T-helper 1 cell treated with Interleukin-12 subunit alpha and Interleukin-12 subunit beta and Interleukin-4 antibody, amounts not matched to agents 30 μg/mL and 1 μg/mL, for 36 hours (primary cell): ENCODE measurements around the gene KIF1A.
"Not testable (repeated sequence)": the region's sequence is repeated elsewhere in the genome, so short reads cannot be mapped to it uniquely, and the experiment has no call there.

Experiments
- H3K27ac Mint-ChIP-seq: one replicate; pipeline ENCODE4 v1.8.0; 2021; ENCODE audit warnings: mild to moderate bottlenecking, mixed read lengths
- H3K27me3 Mint-ChIP-seq: one replicate; pipeline ENCODE4 v1.8.0; 2021; ENCODE audit warnings: low read depth, mixed read lengths
- H3K36me3 Mint-ChIP-seq: one replicate; pipeline ENCODE4 v1.8.0; 2021; ENCODE audit warnings: low read depth, mixed read lengths
- H3K4me1 Mint-ChIP-seq: one replicate; pipeline ENCODE4 v1.8.0; 2021; ENCODE audit warnings: low read depth, mixed read lengths
- H3K4me3 Mint-ChIP-seq: one replicate; pipeline ENCODE4 v1.8.0; 2021; ENCODE audit warnings: mild to moderate bottlenecking, moderate library complexity, mixed read lengths
- H3K9me3 Mint-ChIP-seq: one replicate; pipeline ENCODE4 v1.8.0; 2021; ENCODE audit warnings: mixed read lengths

The KIF1A gene

DNA sequence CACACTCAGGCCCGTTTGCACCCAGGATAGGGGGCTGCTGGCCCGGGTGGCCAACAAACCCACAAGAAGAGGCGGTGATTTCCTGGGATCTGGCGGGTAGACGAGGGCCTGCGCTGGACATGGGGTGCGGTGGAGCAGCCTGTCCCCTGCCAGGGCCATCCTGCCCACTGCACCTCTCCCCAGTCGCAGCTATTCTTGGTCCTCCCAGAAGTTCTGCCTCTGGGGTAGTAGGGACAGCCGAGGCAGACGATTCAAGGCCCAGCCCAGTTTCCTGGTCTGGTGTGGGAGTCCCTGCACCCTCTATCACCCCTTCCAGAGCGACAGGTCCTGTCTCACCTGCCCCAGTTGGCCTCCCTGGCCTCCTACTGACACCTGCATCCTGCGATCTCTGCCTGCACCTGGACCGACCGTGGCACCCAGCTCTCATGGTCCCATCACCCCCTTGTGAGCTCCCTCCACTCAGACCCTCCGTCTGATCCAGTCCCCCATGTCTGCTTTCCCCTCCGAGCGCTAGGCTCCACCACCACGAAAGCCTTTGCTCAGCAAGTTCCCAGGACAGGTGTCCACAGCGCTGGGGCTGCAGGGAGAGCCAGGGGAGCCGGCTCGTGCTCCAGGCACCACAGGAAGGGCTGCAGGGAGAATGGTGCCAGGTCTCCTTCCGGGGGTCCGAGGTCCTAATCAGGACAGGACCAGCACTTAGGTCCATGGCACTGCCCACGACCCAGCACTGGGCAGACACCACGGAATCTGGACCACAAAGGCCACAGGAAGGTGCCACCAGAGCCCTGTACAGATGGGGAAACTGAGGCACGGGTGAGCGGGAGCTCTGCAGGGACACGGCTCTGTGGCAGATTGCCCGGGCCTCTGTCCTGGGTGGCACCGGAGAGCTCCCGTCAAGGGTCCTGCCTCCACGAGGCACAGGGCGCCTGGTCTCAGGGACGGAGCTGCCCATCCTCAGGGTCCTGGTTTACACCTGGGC is 127.1 kb downstream of the KIF1A start:
- H3K9me3 Mint-ChIP-seq, H3K27me3 Mint-ChIP-seq, H3K4me1 Mint-ChIP-seq, H3K36me3 Mint-ChIP-seq, H3K4me3 Mint-ChIP-seq, H3K27ac Mint-ChIP-seq: not testable (repeated sequence)

DNA sequence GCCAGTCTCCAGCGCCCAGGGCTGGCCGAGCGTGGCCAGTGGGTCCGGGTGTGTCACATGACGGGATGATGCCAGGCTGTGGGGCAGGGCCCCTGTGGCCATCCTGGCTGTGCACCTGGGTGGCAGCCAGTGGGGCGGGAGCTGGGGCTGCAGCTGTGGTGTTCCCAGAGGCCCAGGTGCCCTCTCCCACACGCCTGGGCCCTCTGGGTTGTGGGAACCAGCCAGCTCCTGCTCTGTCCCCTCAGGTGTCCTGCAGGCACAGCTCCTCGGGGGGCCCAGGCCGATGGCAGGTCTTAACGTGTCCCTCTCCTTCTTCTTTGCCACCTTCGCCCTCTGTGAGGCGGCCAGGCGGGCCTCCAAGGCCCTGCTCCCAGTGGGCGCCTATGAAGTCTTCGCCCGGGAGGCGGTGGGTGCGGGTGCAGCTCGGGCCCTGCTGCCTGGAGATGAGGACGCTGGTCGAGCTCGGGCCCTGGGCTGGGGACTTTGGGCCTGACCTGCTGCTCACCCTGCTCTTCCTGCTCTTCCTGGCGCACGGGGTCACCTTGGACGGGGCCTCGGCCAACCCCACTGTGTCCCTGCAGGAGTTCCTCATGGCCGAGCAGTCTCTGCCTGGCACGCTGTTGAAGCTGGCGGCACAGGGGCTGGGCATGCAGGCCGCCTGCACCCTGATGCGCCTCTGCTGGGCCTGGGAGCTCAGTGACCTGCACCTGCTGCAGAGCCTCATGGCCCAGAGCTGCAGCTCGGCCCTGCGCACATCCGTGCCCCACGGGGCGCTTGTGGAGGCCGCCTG is 128.2 kb downstream of the KIF1A start, which contains the start of gene AQP12A:
AQP12A (plus strand) TSS at position 236 of the 790 bp plus-strand sequence; CDS start at position 284, 48 bp downstream.
- not testable (repeated sequence) for H3K36me3 Mint-ChIP-seq, H3K27ac Mint-ChIP-seq, H3K4me3 Mint-ChIP-seq, H3K4me1 Mint-ChIP-seq, H3K9me3 Mint-ChIP-seq, H3K27me3 Mint-ChIP-seq

DNA sequence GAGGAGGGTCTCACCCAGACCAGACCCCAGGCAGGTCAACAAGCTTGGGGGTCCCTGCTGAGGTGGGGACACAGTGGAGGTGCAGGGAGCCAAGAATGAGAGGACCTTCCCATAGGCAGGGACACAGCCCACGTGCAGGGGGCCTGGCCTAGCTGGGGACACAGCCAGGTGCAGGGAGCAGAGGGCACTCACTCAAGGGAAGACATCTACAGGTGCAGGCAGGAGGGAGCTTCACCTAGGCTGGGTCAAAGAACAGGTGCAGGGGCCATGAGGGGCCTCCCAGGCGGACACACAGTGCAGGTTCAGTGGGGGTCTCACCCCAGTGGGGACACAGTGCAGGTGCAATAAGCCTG is 129.0 kb downstream of the KIF1A start:
- H3K4me1 Mint-ChIP-seq, H3K4me3 Mint-ChIP-seq, H3K9me3 Mint-ChIP-seq, H3K27ac Mint-ChIP-seq, H3K36me3 Mint-ChIP-seq, H3K27me3 Mint-ChIP-seq: not testable (repeated sequence)

DNA sequence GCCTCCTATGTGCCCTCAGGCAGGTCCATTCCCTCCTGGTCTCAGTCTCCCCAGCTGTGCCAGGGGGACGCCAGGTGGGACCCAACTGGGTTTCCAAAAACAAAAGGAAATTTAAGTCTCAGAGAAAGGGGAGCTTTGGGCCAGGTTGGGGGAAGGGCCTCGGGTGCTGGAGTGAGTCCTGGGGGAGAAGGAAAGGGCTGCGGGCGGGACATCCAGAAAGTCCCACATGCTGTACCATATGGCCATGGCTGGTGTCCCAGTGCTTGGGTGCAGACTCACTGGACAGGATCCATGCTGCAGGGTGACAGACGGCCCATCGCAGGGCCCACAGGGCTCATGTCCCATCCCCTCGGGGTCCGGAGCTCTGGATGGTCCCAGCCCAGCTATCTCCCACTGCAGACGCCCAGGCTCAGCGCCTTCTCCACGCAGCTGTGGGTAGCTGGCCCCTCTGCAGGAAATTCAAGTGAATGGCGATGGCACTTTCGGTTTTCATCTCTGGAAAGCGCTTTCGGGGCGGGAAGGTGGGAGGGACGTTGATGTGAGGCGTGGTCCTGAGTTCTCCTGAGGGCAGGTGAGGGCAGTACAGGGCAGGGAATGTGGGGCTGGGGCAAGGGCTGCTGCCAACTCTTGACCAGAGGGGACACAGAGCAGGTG is 129.5 kb downstream of the KIF1A start:
- H3K4me3 Mint-ChIP-seq, H3K27me3 Mint-ChIP-seq, H3K27ac Mint-ChIP-seq: not testable (repeated sequence)

DNA sequence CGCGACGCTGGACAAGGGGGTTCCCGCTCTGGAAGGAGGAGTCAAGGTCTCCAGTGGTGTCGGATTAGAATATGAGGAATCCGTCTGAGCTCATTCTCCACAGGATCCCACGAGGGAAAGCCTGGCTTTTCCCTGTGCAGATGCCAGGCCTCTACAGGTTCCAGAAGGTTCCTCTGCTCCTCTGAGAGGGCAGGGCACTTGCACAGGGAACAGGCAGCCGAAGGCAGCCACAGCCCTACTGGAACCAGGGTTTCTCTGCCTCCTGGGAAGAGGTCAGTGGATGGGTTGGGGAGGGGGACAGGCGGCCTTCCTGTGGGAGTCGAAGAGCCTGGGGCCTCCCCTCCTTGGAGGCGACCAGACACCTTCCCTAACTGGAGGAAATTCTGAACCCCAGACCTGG is 130.0 kb downstream of the KIF1A start:
- Mint-ChIP-seq H3K4me1 (peaks cover 9% of the 10 kb centered on the region), H3K9me3 (no peaks in the 10 kb centered on the region), H3K4me3 (no peak overlapping the region), H3K27ac (no peak overlapping the region), H3K36me3 (no peaks in the 10 kb centered on the region), H3K27me3 (peaks cover 9% of the 10 kb centered on the region)

More for the DNA sequence above, 129.5 kb downstream of the KIF1A start:
- H3K4me1 Mint-ChIP-seq, H3K36me3 Mint-ChIP-seq, H3K9me3 Mint-ChIP-seq: not testable (repeated sequence)

DNA sequence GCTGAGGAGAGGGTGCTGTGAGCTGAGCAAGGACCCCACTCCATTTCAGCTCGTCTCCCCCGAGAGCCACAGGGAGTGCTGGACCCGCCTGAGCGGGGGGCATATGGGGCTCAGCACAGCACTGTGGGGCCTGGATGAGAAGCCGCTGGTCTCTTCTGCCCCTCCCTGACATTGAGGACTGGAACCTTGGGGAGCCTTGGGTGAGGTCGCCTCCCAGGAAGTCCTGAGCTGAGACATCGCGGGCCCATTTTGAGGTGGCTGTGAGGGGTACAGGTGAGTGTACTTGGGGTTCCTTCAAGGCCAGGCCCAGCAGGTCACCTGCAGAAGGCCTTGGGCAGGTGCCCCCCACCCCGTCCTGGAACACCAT is 131.5 kb downstream of the KIF1A start:
- no peaks in the 10 kb centered on the region for H3K9me3 Mint-ChIP-seq
- no peaks in the 10 kb centered on the region for H3K36me3 Mint-ChIP-seq

DNA sequence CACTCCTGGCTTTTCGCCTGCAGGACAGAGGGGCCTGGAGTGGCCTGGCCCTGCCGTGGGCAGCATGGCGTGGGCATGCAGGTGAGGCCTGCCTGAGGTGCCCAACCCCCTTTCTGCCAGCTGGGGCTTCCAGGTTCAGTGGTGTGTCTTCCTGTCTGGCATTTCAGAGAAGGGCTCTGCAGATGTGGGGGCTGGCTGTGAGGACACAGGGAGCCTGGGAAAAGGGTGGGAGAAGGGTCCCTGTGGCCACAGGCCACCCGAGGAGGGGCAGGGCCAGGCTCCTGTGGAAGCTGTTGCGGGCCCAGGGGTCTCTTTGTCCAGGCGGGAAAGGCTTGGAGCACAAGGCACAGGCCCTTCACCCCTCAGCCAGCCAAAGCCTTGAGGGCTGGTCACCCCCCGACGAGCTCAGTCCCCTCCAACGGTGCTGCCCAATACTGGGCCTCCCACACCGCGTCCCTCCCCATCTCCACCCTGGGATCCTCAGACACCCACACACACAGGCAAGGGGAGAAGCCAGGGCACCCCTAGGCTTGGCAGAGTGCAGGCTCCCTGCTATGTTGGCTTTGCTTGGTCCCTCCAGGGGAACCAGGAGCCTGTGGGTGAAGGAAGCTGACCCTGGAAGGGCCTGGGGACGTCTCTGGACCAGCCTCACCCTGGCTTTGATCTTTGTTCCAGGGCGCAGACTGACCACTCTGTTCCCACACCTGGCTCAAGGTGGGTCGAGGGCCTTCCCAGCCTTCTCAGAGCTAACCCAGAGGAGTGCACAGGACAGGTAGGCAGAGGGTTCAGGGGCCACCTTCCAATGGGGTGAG is 132.1 kb downstream of the KIF1A start:
- H3K27me3 Mint-ChIP-seq, result peaks cover 9% of the 10 kb centered on the region

More for the DNA sequence above, 131.5 kb downstream of the KIF1A start:
- H3K4me3 Mint-ChIP-seq, result no peak overlapping the region
- peaks cover 11% of the 10 kb centered on the region for H3K4me1 Mint-ChIP-seq
- no peak overlapping the region for H3K27ac Mint-ChIP-seq
- H3K27me3 Mint-ChIP-seq, result peaks cover 9% of the 10 kb centered on the region

DNA sequence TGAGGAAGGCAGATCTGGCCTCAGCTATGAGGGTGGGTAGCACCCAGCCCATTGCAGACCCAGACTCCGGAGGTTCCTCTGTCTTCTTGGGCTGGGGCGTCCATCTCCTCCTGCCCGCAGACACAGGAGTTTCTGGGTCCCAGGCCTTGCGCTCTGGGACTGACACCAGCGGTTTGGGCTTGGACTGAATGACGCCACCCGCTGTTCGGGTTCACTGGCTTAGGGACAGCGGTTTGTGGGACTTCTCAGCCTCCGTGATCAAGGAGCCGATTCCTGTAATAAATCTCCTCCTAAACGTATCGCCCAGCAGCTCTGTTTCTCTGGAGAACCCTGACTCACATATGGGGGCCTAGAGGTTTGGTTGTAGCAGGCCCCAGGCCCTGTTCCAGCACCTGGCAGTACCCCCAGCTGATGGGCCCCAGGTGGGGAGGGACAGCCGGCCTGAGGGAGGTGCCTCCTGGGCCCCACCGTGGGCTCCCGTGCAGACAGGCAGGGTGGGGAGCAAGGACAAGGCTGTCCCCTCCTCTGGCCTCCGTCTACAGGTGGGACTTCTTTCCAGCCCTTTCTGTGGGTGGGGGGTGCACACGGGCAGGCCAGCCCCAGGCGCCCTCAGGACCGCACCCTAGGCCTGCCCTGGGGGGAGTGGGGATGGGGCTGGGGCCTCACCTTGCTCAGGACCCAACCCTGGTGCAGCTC is 132.8 kb downstream of the KIF1A start:
- H3K4me3 Mint-ChIP-seq, result no peak overlapping the region
- H3K4me1 Mint-ChIP-seq, result peaks cover 11% of the 10 kb centered on the region
- no peaks in the 10 kb centered on the region for H3K36me3 Mint-ChIP-seq
- H3K27me3 Mint-ChIP-seq, result peaks cover 9% of the 10 kb centered on the region
- no peaks in the 10 kb centered on the region for H3K9me3 Mint-ChIP-seq
- no peak overlapping the region for H3K27ac Mint-ChIP-seq

More for the DNA sequence above, 132.1 kb downstream of the KIF1A start:
- Mint-ChIP-seq H3K9me3 (no peaks in the 10 kb centered on the region), H3K4me1 (peaks cover 11% of the 10 kb centered on the region), H3K4me3 (no peak overlapping the region), H3K36me3 (no peaks in the 10 kb centered on the region), H3K27ac (no peak overlapping the region)

DNA sequence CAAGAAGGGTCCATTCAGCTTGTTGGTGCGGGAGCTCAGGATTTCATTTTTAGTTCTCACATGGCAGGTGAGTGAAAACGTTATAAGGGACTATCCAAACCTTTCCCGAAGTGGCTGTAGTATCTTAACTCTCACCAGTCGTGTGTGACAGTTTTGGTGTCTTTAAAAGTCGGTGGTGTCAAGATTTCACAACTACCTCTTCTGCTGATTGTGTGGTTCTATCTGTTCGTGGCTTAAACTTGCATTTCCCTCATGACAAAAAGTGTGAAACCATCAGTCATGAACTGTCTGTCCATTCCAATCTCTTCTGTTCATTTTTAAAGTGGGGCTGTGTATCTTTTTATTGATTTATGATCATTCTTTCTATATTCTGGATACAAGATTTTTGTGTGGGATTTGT is 133.6 kb downstream of the KIF1A start:
- H3K9me3 Mint-ChIP-seq, result no peaks in the 10 kb centered on the region
- H3K4me1 Mint-ChIP-seq, result peaks cover 11% of the 10 kb centered on the region
- no peak overlapping the region for H3K4me3 Mint-ChIP-seq
- no peak overlapping the region for H3K27ac Mint-ChIP-seq
- no peaks in the 10 kb centered on the region for H3K36me3 Mint-ChIP-seq
- peaks cover 9% of the 10 kb centered on the region for H3K27me3 Mint-ChIP-seq

DNA sequence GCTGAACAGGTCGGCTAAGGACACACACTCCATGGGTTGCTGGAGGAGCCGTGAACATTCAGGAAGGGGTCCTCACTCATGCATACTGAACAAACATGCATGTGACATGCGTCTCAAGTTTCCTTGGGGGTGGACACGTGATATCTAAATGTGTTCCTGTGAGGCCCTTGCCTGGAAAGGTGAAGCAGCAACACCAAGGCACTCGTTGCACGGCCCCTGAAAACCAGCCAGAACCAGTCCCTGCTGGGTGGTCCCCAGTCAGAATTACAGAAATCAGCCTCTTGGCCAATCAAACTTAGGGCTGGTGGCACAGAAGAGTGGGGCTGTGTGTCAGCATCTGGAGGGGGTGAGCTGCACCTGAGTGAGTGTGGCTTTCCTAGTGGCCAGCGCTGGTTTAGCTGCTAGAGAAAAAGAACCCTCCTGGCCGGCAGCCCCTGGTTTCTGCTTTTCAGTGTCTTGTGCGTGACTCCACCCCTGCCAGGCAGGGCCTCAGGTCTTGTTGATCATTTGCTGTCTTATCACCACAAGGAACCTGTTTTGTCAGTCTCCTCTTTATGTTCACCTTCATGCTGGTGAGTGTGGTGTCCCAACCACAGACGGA is 134.1 kb downstream of the KIF1A start:
- H3K4me1 Mint-ChIP-seq, result peaks cover 11% of the 10 kb centered on the region
- H3K27me3 Mint-ChIP-seq, result peaks cover 9% of the 10 kb centered on the region
- no peak overlapping the region for H3K27ac Mint-ChIP-seq
- no peaks in the 10 kb centered on the region for H3K36me3 Mint-ChIP-seq
- H3K9me3 Mint-ChIP-seq, result no peaks in the 10 kb centered on the region
- no peak overlapping the region for H3K4me3 Mint-ChIP-seq

DNA sequence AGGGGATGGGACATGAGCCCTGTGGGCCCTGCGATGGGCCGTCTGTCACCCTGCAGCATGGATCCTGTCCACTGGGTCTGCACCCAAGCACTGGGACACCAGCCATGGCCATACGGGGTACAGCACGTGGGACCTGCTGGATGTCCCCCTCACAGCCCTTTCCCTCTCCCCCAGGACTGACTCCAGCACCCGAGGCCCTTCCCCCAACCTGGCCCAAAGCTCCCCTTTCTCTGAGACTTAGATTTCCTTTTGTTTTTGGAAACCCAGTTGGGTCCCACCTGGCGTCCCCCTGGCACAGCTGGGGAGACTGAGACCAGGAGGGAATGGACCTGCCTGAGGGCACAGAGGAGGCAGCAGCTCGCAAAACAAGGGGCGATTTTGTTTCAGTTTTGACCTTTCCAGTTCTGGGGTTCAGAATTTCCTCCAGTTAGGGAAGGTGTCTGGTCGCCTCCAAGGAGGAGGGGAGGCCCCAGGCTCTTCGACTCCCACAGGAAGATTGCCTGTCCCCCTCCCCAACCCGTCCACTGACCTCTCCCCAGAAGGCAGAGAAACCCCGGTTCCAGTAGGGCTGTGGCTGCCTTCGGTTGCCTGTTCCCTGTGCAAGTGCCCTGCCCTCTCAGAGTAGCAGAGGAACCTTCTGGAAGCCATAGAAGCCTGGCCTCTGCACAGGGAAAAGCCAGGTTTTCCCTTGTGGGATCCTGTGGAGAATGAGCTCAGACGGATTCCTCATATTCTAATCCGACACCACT is 135.9 kb downstream of the KIF1A start:
- H3K4me3 Mint-ChIP-seq, H3K27ac Mint-ChIP-seq: not testable (repeated sequence)

DNA sequence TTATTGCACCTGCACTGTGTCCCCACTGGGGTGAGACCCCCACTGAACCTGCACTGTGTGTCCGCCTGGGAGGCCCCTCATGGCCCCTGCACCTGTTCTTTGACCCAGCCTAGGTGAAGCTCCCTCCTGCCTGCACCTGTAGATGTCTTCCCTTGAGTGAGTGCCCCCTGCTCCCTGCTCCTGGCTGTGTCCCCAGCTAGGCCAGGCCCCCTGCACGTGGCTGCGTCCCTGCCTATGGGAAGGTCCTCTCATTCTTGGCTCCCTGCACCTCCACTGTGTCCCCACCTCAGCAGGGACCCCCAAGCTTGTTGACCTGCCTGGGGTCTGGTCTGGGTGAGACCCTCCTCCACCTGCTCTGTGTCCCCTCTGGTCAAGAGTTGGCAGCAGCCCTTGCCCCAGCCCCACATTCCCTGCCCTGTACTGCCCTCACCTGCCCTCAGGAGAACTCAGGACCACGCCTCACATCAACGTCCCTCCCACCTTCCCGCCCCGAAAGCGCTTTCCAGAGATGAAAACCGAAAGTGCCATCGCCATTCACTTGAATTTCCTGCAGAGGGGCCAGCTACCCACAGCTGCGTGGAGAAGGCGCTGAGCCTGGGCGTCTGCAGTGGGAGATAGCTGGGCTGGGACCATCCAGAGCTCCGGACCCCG is 136.6 kb downstream of the KIF1A start:
- H3K36me3 Mint-ChIP-seq, H3K9me3 Mint-ChIP-seq, H3K27me3 Mint-ChIP-seq, H3K27ac Mint-ChIP-seq, H3K4me3 Mint-ChIP-seq: not testable (repeated sequence)
- H3K4me1 Mint-ChIP-seq, result peaks cover 11% of the 10 kb centered on the region

More for the DNA sequence above, 135.9 kb downstream of the KIF1A start:
- not testable (repeated sequence) for H3K36me3 Mint-ChIP-seq, H3K9me3 Mint-ChIP-seq, H3K27me3 Mint-ChIP-seq
- peaks cover 11% of the 10 kb centered on the region for H3K4me1 Mint-ChIP-seq
